GM23338 (cell line): ENCODE data around the gene RAB17. TPM values are rescaled to one million over a fixed set of nuclear protein-coding genes. Genes with fewer than 3 reads are reported as not detected.

ENCODE experiments used
- CREB1 ChIP-seq: fragments of 250-450 bp; sonication (Bioruptor Pico); IDR thresholded peaks from 2 replicates; pipeline ENCODE4 v1.5.0; 2020; ENCODE audit warnings: low read depth, mild to moderate bottlenecking, moderate library complexity
- ETS1 ChIP-seq: IDR thresholded peaks from 2 replicates; pipeline ENCODE4 v1.6.1; 2016; ENCODE audit warnings: antibody characterized with exemption
- JUNB ChIP-seq: IDR thresholded peaks from one replicate; pipeline ENCODE4 v1.6.1; 2016; ENCODE audit warnings: antibody characterized with exemption; ENCODE audit not compliant: unreplicated experiment
- NANOG ChIP-seq: IDR thresholded peaks from 2 replicates; pipeline ENCODE4 v1.6.1; 2016; ENCODE audit warnings: antibody characterized with exemption, borderline replicate concordance
- polyA plus RNA-seq: library from polyadenylated mRNA; unstranded; fragments of >200 nt; fragmentation: Nextera tagmentation; extraction: Ambion mirVana; gene quantifications from 2 replicates; pipeline ENCODE4 v1.2.1, GENCODE V29; 2016
- total RNA-seq: library from RNA; depleted of rRNA; stranded (reverse); fragments of >200 nt; shearing (Covaris generic); gene quantifications from 2 replicates; pipeline ENCODE4 v1.2.3, GENCODE V29; 2014
- TF ChIP-seq, protein P1 (sequence below): fragments of 250-450 bp; sonication (Bioruptor Pico); IDR thresholded peaks from 2 replicates; pipeline ENCODE4 v1.5.0; 2020; ENCODE audit warnings: mild to moderate bottlenecking, moderate library complexity
- TF ChIP-seq, protein P2 (sequence below): IDR thresholded peaks from one replicate; pipeline ENCODE4 v1.6.1; 2018; ENCODE audit warnings: antibody characterized with exemption; ENCODE audit not compliant: unreplicated experiment

RAB17 gene
- total and polyA plus RNA-seq, 2 experiments from 2014 or later: 22.4 to 26.9 TPM

DNA sequence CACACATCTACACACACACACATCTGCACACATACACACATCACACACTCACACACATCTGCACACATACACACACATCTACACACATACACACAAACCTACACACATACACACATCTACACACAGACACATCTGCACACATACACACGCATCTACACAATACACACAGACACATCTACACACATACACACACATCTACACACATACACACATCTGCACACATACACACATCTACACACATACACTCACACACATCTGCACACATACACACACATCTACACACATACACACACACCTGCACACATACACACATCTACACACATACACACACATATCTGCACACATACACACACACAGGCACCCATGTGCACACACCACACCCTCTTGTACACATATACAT lies 24.6 kb downstream of the RAB17 start (continued):
- TF ChIP-seq, protein P1, sequence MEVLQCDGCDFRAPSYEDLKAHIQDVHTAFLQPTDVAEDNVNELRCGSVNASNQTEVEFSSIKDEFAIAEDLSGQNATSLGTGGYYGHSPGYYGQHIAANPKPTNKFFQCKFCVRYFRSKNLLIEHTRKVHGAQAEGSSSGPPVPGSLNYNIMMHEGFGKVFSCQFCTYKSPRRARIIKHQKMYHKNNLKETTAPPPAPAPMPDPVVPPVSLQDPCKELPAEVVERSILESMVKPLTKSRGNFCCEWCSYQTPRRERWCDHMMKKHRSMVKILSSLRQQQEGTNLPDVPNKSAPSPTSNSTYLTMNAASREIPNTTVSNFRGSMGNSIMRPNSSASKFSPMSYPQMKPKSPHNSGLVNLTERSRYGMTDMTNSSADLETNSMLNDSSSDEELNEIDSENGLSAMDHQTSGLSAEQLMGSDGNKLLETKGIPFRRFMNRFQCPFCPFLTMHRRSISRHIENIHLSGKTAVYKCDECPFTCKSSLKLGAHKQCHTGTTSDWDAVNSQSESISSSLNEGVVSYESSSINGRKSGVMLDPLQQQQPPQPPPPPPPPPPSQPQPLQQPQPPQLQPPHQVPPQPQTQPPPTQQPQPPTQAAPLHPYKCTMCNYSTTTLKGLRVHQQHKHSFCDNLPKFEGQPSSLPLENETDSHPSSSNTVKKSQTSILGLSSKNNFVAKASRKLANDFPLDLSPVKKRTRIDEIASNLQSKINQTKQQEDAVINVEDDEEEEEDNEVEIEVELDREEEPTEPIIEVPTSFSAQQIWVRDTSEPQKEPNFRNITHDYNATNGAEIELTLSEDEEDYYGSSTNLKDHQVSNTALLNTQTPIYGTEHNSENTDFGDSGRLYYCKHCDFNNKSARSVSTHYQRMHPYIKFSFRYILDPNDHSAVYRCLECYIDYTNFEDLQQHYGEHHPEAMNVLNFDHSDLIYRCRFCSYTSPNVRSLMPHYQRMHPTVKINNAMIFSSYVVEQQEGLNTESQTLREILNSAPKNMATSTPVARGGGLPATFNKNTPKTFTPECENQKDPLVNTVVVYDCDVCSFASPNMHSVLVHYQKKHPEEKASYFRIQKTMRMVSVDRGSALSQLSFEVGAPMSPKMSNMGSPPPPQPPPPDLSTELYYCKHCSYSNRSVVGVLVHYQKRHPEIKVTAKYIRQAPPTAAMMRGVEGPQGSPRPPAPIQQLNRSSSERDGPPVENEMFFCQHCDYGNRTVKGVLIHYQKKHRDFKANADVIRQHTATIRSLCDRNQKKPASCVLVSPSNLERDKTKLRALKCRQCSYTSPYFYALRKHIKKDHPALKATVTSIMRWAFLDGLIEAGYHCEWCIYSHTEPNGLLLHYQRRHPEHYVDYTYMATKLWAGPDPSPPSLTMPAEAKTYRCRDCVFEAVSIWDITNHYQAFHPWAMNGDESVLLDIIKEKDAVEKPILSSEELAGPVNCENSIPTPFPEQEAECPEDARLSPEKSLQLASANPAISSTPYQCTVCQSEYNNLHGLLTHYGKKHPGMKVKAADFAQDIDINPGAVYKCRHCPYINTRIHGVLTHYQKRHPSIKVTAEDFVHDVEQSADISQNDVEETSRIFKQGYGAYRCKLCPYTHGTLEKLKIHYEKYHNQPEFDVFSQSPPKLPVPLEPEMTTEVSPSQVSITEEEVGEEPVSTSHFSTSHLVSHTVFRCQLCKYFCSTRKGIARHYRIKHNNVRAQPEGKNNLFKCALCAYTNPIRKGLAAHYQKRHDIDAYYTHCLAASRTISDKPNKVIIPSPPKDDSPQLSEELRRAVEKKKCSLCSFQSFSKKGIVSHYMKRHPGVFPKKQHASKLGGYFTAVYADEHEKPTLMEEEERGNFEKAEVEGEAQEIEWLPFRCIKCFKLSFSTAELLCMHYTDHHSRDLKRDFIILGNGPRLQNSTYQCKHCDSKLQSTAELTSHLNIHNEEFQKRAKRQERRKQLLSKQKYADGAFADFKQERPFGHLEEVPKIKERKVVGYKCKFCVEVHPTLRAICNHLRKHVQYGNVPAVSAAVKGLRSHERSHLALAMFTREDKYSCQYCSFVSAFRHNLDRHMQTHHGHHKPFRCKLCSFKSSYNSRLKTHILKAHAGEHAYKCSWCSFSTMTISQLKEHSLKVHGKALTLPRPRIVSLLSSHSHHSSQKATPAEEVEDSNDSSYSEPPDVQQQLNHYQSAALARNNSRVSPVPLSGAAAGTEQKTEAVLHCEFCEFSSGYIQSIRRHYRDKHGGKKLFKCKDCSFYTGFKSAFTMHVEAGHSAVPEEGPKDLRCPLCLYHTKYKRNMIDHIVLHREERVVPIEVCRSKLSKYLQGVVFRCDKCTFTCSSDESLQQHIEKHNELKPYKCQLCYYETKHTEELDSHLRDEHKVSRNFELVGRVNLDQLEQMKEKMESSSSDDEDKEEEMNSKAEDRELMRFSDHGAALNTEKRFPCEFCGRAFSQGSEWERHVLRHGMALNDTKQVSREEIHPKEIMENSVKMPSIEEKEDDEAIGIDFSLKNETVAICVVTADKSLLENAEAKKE (CRISPR knock-in tag): no peak
- no peak for TF ChIP-seq NANOG
- TF ChIP-seq, protein P2, sequence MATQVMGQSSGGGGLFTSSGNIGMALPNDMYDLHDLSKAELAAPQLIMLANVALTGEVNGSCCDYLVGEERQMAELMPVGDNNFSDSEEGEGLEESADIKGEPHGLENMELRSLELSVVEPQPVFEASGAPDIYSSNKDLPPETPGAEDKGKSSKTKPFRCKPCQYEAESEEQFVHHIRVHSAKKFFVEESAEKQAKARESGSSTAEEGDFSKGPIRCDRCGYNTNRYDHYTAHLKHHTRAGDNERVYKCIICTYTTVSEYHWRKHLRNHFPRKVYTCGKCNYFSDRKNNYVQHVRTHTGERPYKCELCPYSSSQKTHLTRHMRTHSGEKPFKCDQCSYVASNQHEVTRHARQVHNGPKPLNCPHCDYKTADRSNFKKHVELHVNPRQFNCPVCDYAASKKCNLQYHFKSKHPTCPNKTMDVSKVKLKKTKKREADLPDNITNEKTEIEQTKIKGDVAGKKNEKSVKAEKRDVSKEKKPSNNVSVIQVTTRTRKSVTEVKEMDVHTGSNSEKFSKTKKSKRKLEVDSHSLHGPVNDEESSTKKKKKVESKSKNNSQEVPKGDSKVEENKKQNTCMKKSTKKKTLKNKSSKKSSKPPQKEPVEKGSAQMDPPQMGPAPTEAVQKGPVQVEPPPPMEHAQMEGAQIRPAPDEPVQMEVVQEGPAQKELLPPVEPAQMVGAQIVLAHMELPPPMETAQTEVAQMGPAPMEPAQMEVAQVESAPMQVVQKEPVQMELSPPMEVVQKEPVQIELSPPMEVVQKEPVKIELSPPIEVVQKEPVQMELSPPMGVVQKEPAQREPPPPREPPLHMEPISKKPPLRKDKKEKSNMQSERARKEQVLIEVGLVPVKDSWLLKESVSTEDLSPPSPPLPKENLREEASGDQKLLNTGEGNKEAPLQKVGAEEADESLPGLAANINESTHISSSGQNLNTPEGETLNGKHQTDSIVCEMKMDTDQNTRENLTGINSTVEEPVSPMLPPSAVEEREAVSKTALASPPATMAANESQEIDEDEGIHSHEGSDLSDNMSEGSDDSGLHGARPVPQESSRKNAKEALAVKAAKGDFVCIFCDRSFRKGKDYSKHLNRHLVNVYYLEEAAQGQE: no peak
- TF ChIP-seq JUNB: no peak
- TF ChIP-seq CREB1 (CRISPR knock-in tag): no peak
- no peak for TF ChIP-seq ETS1
